ENCODE measurements around the gene VWA5A.

VWA5A gene

GRCh38 chr11:124114942-124115781 is at the start of gene VWA5A:
TSS of gene VWA5A (plus strand) at chr11:124115450. CDS start at chr11:124117512, 2,062 bp downstream.
- FAIRE-seq (no peak), DNase-seq (ENCODE audit: insufficient read length, low spot score) (peak; percentile 48)

- DNase-seq (ENCODE audit: insufficient read length, low spot score) (no peak), FAIRE-seq (no peak)
Measured at GRCh38 chr11:124068601-124069110, 46.6 kb upstream of the VWA5A start.

- FAIRE-seq (no peak), DNase-seq (ENCODE audit: insufficient read length, low spot score) (no peak)
Measured at GRCh38 chr11:124069429-124070401, 45.5 kb upstream of the VWA5A start.

GRCh38 chr11:124070915-124071622 is 44.2 kb upstream of the VWA5A start:
- FAIRE-seq = no peak
- peak; percentile 41 for DNase-seq (ENCODE audit: insufficient read length, low spot score)

GRCh38 chr11:124071623-124071948 is 43.7 kb upstream of the VWA5A start:
- DNase-seq (ENCODE audit: insufficient read length, low spot score) = no peak
- FAIRE-seq = no peak

- DNase-seq (ENCODE audit: insufficient read length, low spot score) (no peak), FAIRE-seq (no peak)
Measured at GRCh38 chr11:124072147-124072546, 43.1 kb upstream of the VWA5A start.

- FAIRE-seq (no peak), DNase-seq (ENCODE audit: insufficient read length, low spot score) (no peak)
Measured at GRCh38 chr11:124074554-124074953, 40.7 kb upstream of the VWA5A start.

GRCh38 chr11:124075492-124075840 is 39.8 kb upstream of the VWA5A start:
- FAIRE-seq (no peak), DNase-seq (ENCODE audit: insufficient read length, low spot score) (no peak)

GRCh38 chr11:124075841-124076651 is 39.2 kb upstream of the VWA5A start:
- DNase-seq (ENCODE audit: insufficient read length, low spot score) (no peak), FAIRE-seq (no peak)

- no peak for FAIRE-seq
- no peak for DNase-seq (ENCODE audit: insufficient read length, low spot score)
Measured at GRCh38 chr11:124077266-124077665, 38.0 kb upstream of the VWA5A start.

GRCh38 chr11:124078591-124078990 is 36.7 kb upstream of the VWA5A start:
- FAIRE-seq (no peak), DNase-seq (ENCODE audit: insufficient read length, low spot score) (no peak)

GRCh38 chr11:124079631-124080326 is 35.5 kb upstream of the VWA5A start:
- FAIRE-seq (no peak), DNase-seq (ENCODE audit: insufficient read length, low spot score) (no peak)

- no peak for FAIRE-seq
- no peak for DNase-seq (ENCODE audit: insufficient read length, low spot score)
Measured at GRCh38 chr11:124080327-124081001, 34.8 kb upstream of the VWA5A start.

- DNase-seq (ENCODE audit: insufficient read length, low spot score) = no peak
- no peak for FAIRE-seq
Measured at GRCh38 chr11:124081483-124081882, 33.8 kb upstream of the VWA5A start.

- no peak for FAIRE-seq
- DNase-seq (ENCODE audit: insufficient read length, low spot score) = no peak
Measured at GRCh38 chr11:124082371-124082770, 32.9 kb upstream of the VWA5A start.

- DNase-seq (ENCODE audit: insufficient read length, low spot score) = no peak
- no peak for FAIRE-seq
Measured at GRCh38 chr11:124085583-124085982, 29.7 kb upstream of the VWA5A start.

GRCh38 chr11:124085997-124086846 is 29.0 kb upstream of the VWA5A start:
- DNase-seq (ENCODE audit: insufficient read length, low spot score) (no peak), FAIRE-seq (no peak)

GRCh38 chr11:124090996-124091395 is 24.3 kb upstream of the VWA5A start:
- FAIRE-seq (no peak), DNase-seq (ENCODE audit: insufficient read length, low spot score) (no peak)
